Astrocyte (in vitro differentiated cells and primary cell): ENCODE data around the gene SLC44A3. TPM values are rescaled to one million over a fixed set of nuclear protein-coding genes. Genes with fewer than 3 reads are reported as not detected.

Experiments used
- DNase-seq: peaks from one replicate; pipeline ENCODE4 v3.0.0-alpha.2; 2010; ENCODE audit warnings: low read depth
- FAIRE-seq: peaks from 2 replicates; lab custom pipeline; 2011; peaks lifted over from hg19 to GRCh38; lab: Jason Lieb, UNC
- H2AFZ ChIP-seq: 2 replicates; pipeline ENCODE4 v1.6.0; 2012; ENCODE audit warnings: low read depth, low read length, inconsistent platforms
- H3K27ac ChIP-seq: 2 replicates; pipeline ENCODE4 v1.5.1; 2011; ENCODE audit warnings: low read depth, low read length, inconsistent platforms
- H3K27me3 ChIP-seq: 2 replicates; pipeline ENCODE4 v1.6.0; 2011; ENCODE audit warnings: low read length, inconsistent platforms; ENCODE audit not compliant: insufficient read depth
- H3K36me3 ChIP-seq: 2 replicates; pipeline ENCODE4 v1.5.1; 2011; ENCODE audit warnings: low read length, inconsistent platforms; ENCODE audit not compliant: insufficient read depth
- H3K4me1 ChIP-seq: 2 replicates; pipeline ENCODE4 v1.5.1; 2011; ENCODE audit warnings: low read length, inconsistent platforms; ENCODE audit not compliant: insufficient read depth
- H3K4me2 ChIP-seq: 2 replicates; pipeline ENCODE4 v1.6.0; 2012; ENCODE audit warnings: low read length, inconsistent platforms
- H3K4me3 ChIP-seq: 2 replicates; pipeline ENCODE4 v1.5.1; 2011; ENCODE audit warnings: low read depth, mild to moderate bottlenecking, low read length, inconsistent platforms; ENCODE audit not compliant: insufficient read depth
- H3K79me2 ChIP-seq: 2 replicates; pipeline ENCODE4 v1.6.0; 2012; ENCODE audit warnings: mild to moderate bottlenecking, low read length, inconsistent platforms; ENCODE audit not compliant: insufficient read depth
- H3K9ac ChIP-seq: 2 replicates; pipeline ENCODE4 v1.6.0; 2012; ENCODE audit warnings: mild to moderate bottlenecking, low read length, inconsistent platforms
- H3K9me3 ChIP-seq: 2 replicates; pipeline ENCODE4 v1.5.1; 2012; ENCODE audit warnings: low read depth, mild to moderate bottlenecking, low read length, inconsistent platforms; ENCODE audit not compliant: insufficient read depth
- H4K20me1 ChIP-seq: 2 replicates; pipeline ENCODE4 v1.6.0; 2012; ENCODE audit warnings: low read length, inconsistent platforms; ENCODE audit not compliant: insufficient read depth
- H3K27ac Mint-ChIP-seq: one replicate; pipeline ENCODE4 v1.8.0; 2021; ENCODE audit warnings: mild to moderate bottlenecking, mixed read lengths; ENCODE audit not compliant: unreplicated experiment
- H3K27me3 Mint-ChIP-seq: one replicate; pipeline ENCODE4 v1.8.0; 2021; ENCODE audit warnings: low read depth, mixed read lengths; ENCODE audit not compliant: unreplicated experiment
- H3K36me3 Mint-ChIP-seq: one replicate; pipeline ENCODE4 v1.8.0; 2021; ENCODE audit warnings: low read depth, mixed read lengths; ENCODE audit not compliant: unreplicated experiment
- H3K4me1 Mint-ChIP-seq: one replicate; pipeline ENCODE4 v1.8.0; 2021; ENCODE audit warnings: low read depth, mixed read lengths; ENCODE audit not compliant: unreplicated experiment
- H3K4me3 Mint-ChIP-seq: one replicate; pipeline ENCODE4 v1.8.0; 2021; ENCODE audit warnings: mild to moderate bottlenecking, moderate library complexity, mixed read lengths; ENCODE audit not compliant: unreplicated experiment
- H3K9me3 Mint-ChIP-seq: one replicate; pipeline ENCODE4 v1.8.0; 2021; ENCODE audit warnings: mild to moderate bottlenecking, mixed read lengths; ENCODE audit not compliant: unreplicated experiment
- CTCF ChIP-seq: IDR thresholded peaks from 2 replicates; pipeline ENCODE4 v1.5.1; 2011; ENCODE audit warnings: low read depth, mild to moderate bottlenecking, inconsistent platforms, low read length, moderate library complexity; ENCODE audit not compliant: insufficient read depth
- EZH2 ChIP-seq: IDR thresholded peaks from 2 replicates; pipeline ENCODE4 v1.6.1; 2012; ENCODE audit warnings: mild to moderate bottlenecking, low read length, inconsistent platforms; ENCODE audit not compliant: insufficient read depth
- total RNA-seq: library from RNA; stranded (reverse); gene quantifications from 2 replicates; pipeline ENCODE4 v1.2.1, GENCODE V29; 2021

The SLC44A3 gene
- total RNA-seq, 1 donor from 2014 or later, result 3.7 TPM

- no peak for TF ChIP-seq CTCF
- no peak for TF ChIP-seq EZH2
Measured at GRCh38 chr1:94884106-94884505, 63.9 kb downstream of the SLC44A3 start.

GRCh38 chr1:94884507-94884906 is 64.3 kb downstream of the SLC44A3 start:
- H3K9me3 Mint-ChIP-seq, result peaks cover 3% of the 10 kb centered on the region
- Histone ChIP-seq H3K4me2 (peak overlapping the region; percentile 70), H3K4me1 (peaks cover 11% of the 10 kb centered on the region), H3K79me2 (no peaks in the 10 kb centered on the region), H3K36me3 (no peaks in the 10 kb centered on the region), H4K20me1 (no peaks in the 10 kb centered on the region), H2AFZ (peak overlapping the region; percentile 1), H3K4me3 (no peak overlapping the region), H3K9ac (peak overlapping the region; percentile 70), H3K27ac (peak overlapping the region; percentile 73), H3K27me3 (no peaks in the 10 kb centered on the region), H3K9me3 (no peaks in the 10 kb centered on the region)
- H3K4me3 Mint-ChIP-seq, result no peak overlapping the region
- no peak for FAIRE-seq
- H3K4me1 Mint-ChIP-seq, result peaks cover 9% of the 10 kb centered on the region
- H3K36me3 Mint-ChIP-seq, result peaks cover 2% of the 10 kb centered on the region
- peak overlapping the region; percentile 67 for H3K27ac Mint-ChIP-seq
- H3K27me3 Mint-ChIP-seq, result no peaks in the 10 kb centered on the region
- no peak for DNase-seq
- TF ChIP-seq EZH2, result no peak

More at GRCh38 chr1:94884106-94884505, 63.9 kb downstream of the SLC44A3 start:
- Mint-ChIP-seq H3K4me1 (peaks cover 9% of the 10 kb centered on the region), H3K4me3 (no peak overlapping the region), H3K27ac (peak overlapping the region; percentile 67), H3K27me3 (no peaks in the 10 kb centered on the region), H3K36me3 (peaks cover 2% of the 10 kb centered on the region), H3K9me3 (peaks cover 3% of the 10 kb centered on the region)
- Histone ChIP-seq H3K9me3 (no peaks in the 10 kb centered on the region), H3K27me3 (no peaks in the 10 kb centered on the region), H3K4me3 (no peak overlapping the region), H3K36me3 (no peaks in the 10 kb centered on the region), H4K20me1 (no peaks in the 10 kb centered on the region), H3K79me2 (no peaks in the 10 kb centered on the region), H2AFZ (peak overlapping the region; percentile 1), H3K4me2 (peak overlapping the region; percentile 70), H3K27ac (peak overlapping the region; percentile 73), H3K9ac (peak overlapping the region; percentile 70), H3K4me1 (peaks cover 11% of the 10 kb centered on the region)
- FAIRE-seq (peak; percentile 17), DNase-seq (peak; percentile 64)

- H3K4me3 ChIP-seq, result no peak overlapping the region
- peaks cover 9% of the 10 kb centered on the region for H3K4me1 Mint-ChIP-seq
- no peaks in the 10 kb centered on the region for H3K27me3 ChIP-seq
- TF ChIP-seq EZH2, result no peak
- no peak for TF ChIP-seq CTCF
- H3K4me3 Mint-ChIP-seq, result peak overlapping the region; percentile 51
- H3K27ac ChIP-seq, result no peak overlapping the region
- H3K27ac Mint-ChIP-seq, result no peak overlapping the region
- peaks cover 9% of the 10 kb centered on the region for H3K36me3 Mint-ChIP-seq
- H3K9me3 ChIP-seq, result no peaks in the 10 kb centered on the region
- no peak overlapping the region for H3K9ac ChIP-seq
- H3K27me3 Mint-ChIP-seq, result no peaks in the 10 kb centered on the region
- H3K79me2 ChIP-seq, result no peaks in the 10 kb centered on the region
- no peaks in the 10 kb centered on the region for H4K20me1 ChIP-seq
- DNase-seq (no peak), FAIRE-seq (no peak)
- H3K4me2 ChIP-seq, result no peak overlapping the region
- no peak overlapping the region for H2AFZ ChIP-seq
- H3K4me1 ChIP-seq, result peaks cover 11% of the 10 kb centered on the region
- no peaks in the 10 kb centered on the region for H3K36me3 ChIP-seq
- no peaks in the 10 kb centered on the region for H3K9me3 Mint-ChIP-seq
Measured at GRCh38 chr1:94886361-94886760, 66.2 kb downstream of the SLC44A3 start.
